ENCODE data around the gene DNAH3. TPM values are rescaled to one million over a fixed set of nuclear protein-coding genes. Genes with fewer than 3 reads are reported as not detected.
"Not testable (repeated sequence)": the region's sequence is repeated elsewhere in the genome, so short reads cannot be mapped to it uniquely, and the experiment has no call there.

DNAH3 gene
- total RNA-seq, 1 experiment from 2014 or later: 4.4 TPM

- H3K9me3 ChIP-seq: no peaks in the 10 kb centered on the region
- no peak for TF ChIP-seq CTCF (IDR thresholded peaks at IDR 0.05; ENCODE audit: insufficient read depth in 1 of 2, low read depth in 1 of 2, low read length in 1 of 2, severe bottlenecking in 1 of 2, unreplicated experiment in 1 of 2)
- no peaks in the 10 kb centered on the region for H3K27me3 ChIP-seq (replicated peaks; ENCODE audit: control insufficient read depth, insufficient read depth, low read length)
- Mint-ChIP-seq H3K27me3 (ENCODE audit: insufficient read depth, unreplicated experiment) (peaks cover 8% of the 10 kb centered on the region), H3K36me3 (ENCODE audit: insufficient read depth, unreplicated experiment) (no peaks in the 10 kb centered on the region), H3K4me1 (ENCODE audit: low read depth, unreplicated experiment) (no peaks in the 10 kb centered on the region), H3K4me3 (ENCODE audit: unreplicated experiment) (no peak overlapping the region), H3K27ac (ENCODE audit: unreplicated experiment) (no peak overlapping the region), H3K9me3 (ENCODE audit: unreplicated experiment) (no peaks in the 10 kb centered on the region)
- DNase-seq: no peak
- intact Hi-C loops (cut with micrococcal nuclease; ENCODE audit: unreplicated experiment): no loop called here
- ChIA-PET POLR2A (no interaction called here), CTCF (no interaction called here)
- no peak overlapping the region for H3K4me3 ChIP-seq (ENCODE audit: low read depth, low read length)
- no TSS peak for BruUV-seq (replicated peaks)
- no peaks in the 10 kb centered on the region for H3K36me3 ChIP-seq (ENCODE audit: control insufficient read depth, insufficient read depth, low read length)
- no peaks in the 10 kb centered on the region for H3K4me1 ChIP-seq
Measured at GRCh38 chr16:21120976-21121520, 29.6 kb downstream of the DNAH3 start.

- no TSS peak for BruUV-seq (replicated peaks)
- POLR2A ChIA-PET: no interaction called here
- CTCF ChIA-PET: no interaction called here
- no peak for TF ChIP-seq CTCF (IDR thresholded peaks at IDR 0.05; ENCODE audit: insufficient read depth in 1 of 2, low read depth in 1 of 2, low read length in 1 of 2, severe bottlenecking in 1 of 2, unreplicated experiment in 1 of 2)
- DNase-seq: no peak
- H3K27me3 Mint-ChIP-seq (ENCODE audit: insufficient read depth, unreplicated experiment): peaks cover 3% of the 10 kb centered on the region
- no peaks in the 10 kb centered on the region for H3K4me1 Mint-ChIP-seq (ENCODE audit: low read depth, unreplicated experiment)
- H3K9me3 Mint-ChIP-seq (ENCODE audit: unreplicated experiment): no peaks in the 10 kb centered on the region
- intact Hi-C loops (cut with micrococcal nuclease; ENCODE audit: unreplicated experiment): no loop called here
- no peaks in the 10 kb centered on the region for H3K27me3 ChIP-seq (replicated peaks; ENCODE audit: control insufficient read depth, insufficient read depth, low read length)
- no peaks in the 10 kb centered on the region for H3K9me3 ChIP-seq
- H3K27ac Mint-ChIP-seq (ENCODE audit: unreplicated experiment): no peak overlapping the region
- no peaks in the 10 kb centered on the region for H3K36me3 ChIP-seq (ENCODE audit: control insufficient read depth, insufficient read depth, low read length)
- no peaks in the 10 kb centered on the region for H3K4me1 ChIP-seq
- H3K36me3 Mint-ChIP-seq (ENCODE audit: insufficient read depth, unreplicated experiment): no peaks in the 10 kb centered on the region
- no peak overlapping the region for H3K4me3 ChIP-seq (ENCODE audit: low read depth, low read length)
- H3K4me3 Mint-ChIP-seq (ENCODE audit: unreplicated experiment): no peak overlapping the region
Measured at GRCh38 chr16:21117567-21117966, 33.1 kb downstream of the DNAH3 start.

GRCh38 chr16:21116148-21116693 lies 34.4 kb downstream of the DNAH3 start:
- H3K27me3 Mint-ChIP-seq (ENCODE audit: insufficient read depth, unreplicated experiment): peaks cover 5% of the 10 kb centered on the region
- H3K4me1 ChIP-seq: no peaks in the 10 kb centered on the region
- no peaks in the 10 kb centered on the region for H3K9me3 ChIP-seq
- H3K36me3 ChIP-seq (ENCODE audit: control insufficient read depth, insufficient read depth, low read length): no peaks in the 10 kb centered on the region
- no peaks in the 10 kb centered on the region for H3K36me3 Mint-ChIP-seq (ENCODE audit: insufficient read depth, unreplicated experiment)
- TF ChIP-seq CTCF (IDR thresholded peaks at IDR 0.05; ENCODE audit: insufficient read depth in 1 of 2, low read depth in 1 of 2, low read length in 1 of 2, severe bottlenecking in 1 of 2, unreplicated experiment in 1 of 2): no peak
- CTCF ChIA-PET: no interaction called here
- no peaks in the 10 kb centered on the region for H3K4me1 Mint-ChIP-seq (ENCODE audit: low read depth, unreplicated experiment)
- H3K4me3 Mint-ChIP-seq (ENCODE audit: unreplicated experiment): no peak overlapping the region
- POLR2A ChIA-PET: no interaction called here
- DNase-seq: no peak
- no peaks in the 10 kb centered on the region for H3K27me3 ChIP-seq (replicated peaks; ENCODE audit: control insufficient read depth, insufficient read depth, low read length)
- no TSS peak for BruUV-seq (replicated peaks)
- no peaks in the 10 kb centered on the region for H3K9me3 Mint-ChIP-seq (ENCODE audit: unreplicated experiment)
- intact Hi-C loops (cut with micrococcal nuclease; ENCODE audit: unreplicated experiment): no loop called here
- no peak overlapping the region for H3K4me3 ChIP-seq (ENCODE audit: low read depth, low read length)
- H3K27ac Mint-ChIP-seq (ENCODE audit: unreplicated experiment): no peak overlapping the region

GRCh38 chr16:21115551-21115950 lies 35.1 kb downstream of the DNAH3 start:
- intact Hi-C loops (cut with micrococcal nuclease; ENCODE audit: unreplicated experiment); H3K9me3 ChIP-seq; BruUV-seq (replicated peaks); H3K27ac Mint-ChIP-seq (ENCODE audit: unreplicated experiment); H3K4me3 ChIP-seq (ENCODE audit: low read depth, low read length); H3K27me3 Mint-ChIP-seq (ENCODE audit: insufficient read depth, unreplicated experiment); DNase-seq; H3K27me3 ChIP-seq (replicated peaks; ENCODE audit: control insufficient read depth, insufficient read depth, low read length); H3K9me3 Mint-ChIP-seq (ENCODE audit: unreplicated experiment); H3K4me1 ChIP-seq; H3K4me1 Mint-ChIP-seq (ENCODE audit: low read depth, unreplicated experiment); POLR2A ChIA-PET; H3K36me3 ChIP-seq (ENCODE audit: control insufficient read depth, insufficient read depth, low read length); H3K4me3 Mint-ChIP-seq (ENCODE audit: unreplicated experiment); H3K36me3 Mint-ChIP-seq (ENCODE audit: insufficient read depth, unreplicated experiment); CTCF ChIA-PET: not testable (repeated sequence)

Data from Caco-2 (cell line).